ENCODE measurements around the gene ACOT6. TPM values are rescaled to one million over a fixed set of nuclear protein-coding genes. Genes with fewer than 3 reads are reported as not detected.
A peak's percentile ranks its signal among the peaks of the same experiment; 100 is the strongest.

ACOT6 gene
- polyA plus RNA-seq, 3 donors: not detected

- no peak for DNase-seq
- Histone ChIP-seq H3K4me3 (replicated peaks in 1 of 3; ENCODE audit: low read depth in 2 of 3, low read length in 3 of 3) (peak within 1 kb of the TSS; percentile 49 to 81 (median 51)), H3K4me1 (ENCODE audit: control insufficient read depth in 1 of 2, insufficient read depth in 2 of 2, low read length in 2 of 2) (peaks cover 8 to 14% of the 10 kb centered on the region in 2 donors), H3K4me2 (replicated peaks; ENCODE audit: extremely low read depth, low read length, poor library complexity, severe bottlenecking) (peak within 1 kb of the TSS; percentile 86), H3K27ac (ENCODE audit: low read depth in 1 of 2, low read length in 2 of 2) (no peak within 1 kb of the TSS), H3K27me3 (ENCODE audit: control insufficient read depth in 2 of 2, insufficient read depth in 2 of 2, low read length in 2 of 2) (no peaks in the 10 kb centered on the region), H2AFZ (ENCODE audit: insufficient read depth, low read depth, low read length, poor library complexity, severe bottlenecking) (peak within 1 kb of the TSS; percentile 87), H4K20me1 (ENCODE audit: insufficient read depth, low read length) (no peaks in the 10 kb centered on the region), H3K79me2 (ENCODE audit: insufficient read depth, low read length) (no peaks in the 10 kb centered on the region), H3K36me3 (replicated peaks in 1 of 2; ENCODE audit: control insufficient read depth in 1 of 2, insufficient read depth in 2 of 2, low read length in 2 of 2) (no peaks in the 10 kb centered on the region), H3K9me3 (replicated peaks in 1 of 2; ENCODE audit: control insufficient read depth in 1 of 2, insufficient read depth in 1 of 2, low read length in 2 of 2) (no peaks in the 10 kb centered on the region), H3K9ac (ENCODE audit: insufficient read depth, low read length, poor library complexity, severe bottlenecking) (peak within 1 kb of the TSS; percentile 51)
- peaks cover 19 to 34% (median 25%) of the 10 kb centered on the region in 3 donors for H3K27me3 Mint-ChIP-seq (ENCODE audit: low read depth in 3 of 3)
- H3K4me1 Mint-ChIP-seq: peaks cover 15% of the 10 kb centered on the region
- H3K27ac Mint-ChIP-seq: no peak within 1 kb of the TSS
- no peaks in the 10 kb centered on the region for H3K36me3 Mint-ChIP-seq
- peaks cover 0 to 8% (median 6%) of the 10 kb centered on the region in 7 donors for H3K9me3 Mint-ChIP-seq
- intact Hi-C loops (cut with micrococcal nuclease): no loop called here
- H3K4me3 Mint-ChIP-seq: peak within 1 kb of the TSS; percentile 70 to 88
- 1% methylated on average over 89 of the region's 89 CpGs for WGBS (ENCODE audit: insufficient coverage)
- no peak for TF ChIP-seq CTCF (IDR thresholded peaks at IDR 0.05)
Observed at GRCh38 chr14:73591690-73592449, 20.4 kb upstream of the ACOT6 start, which contains the start of gene ACOT4. Gene ACOT4, plus strand, starts transcription at chr14:73591873. Its CDS starts 87 bp downstream, at chr14:73591960.

- Histone ChIP-seq H3K36me3 (replicated peaks in 1 of 2; ENCODE audit: control insufficient read depth in 1 of 2, insufficient read depth in 2 of 2, low read length in 2 of 2) (no peaks in the 10 kb centered on the region), H2AFZ (ENCODE audit: insufficient read depth, low read depth, low read length, poor library complexity, severe bottlenecking) (no peak overlapping the region), H3K4me3 (replicated peaks in 1 of 3; ENCODE audit: low read depth in 2 of 3, low read length in 3 of 3) (no peak overlapping the region), H3K9ac (ENCODE audit: insufficient read depth, low read length, poor library complexity, severe bottlenecking) (no peak overlapping the region), H3K4me1 (ENCODE audit: control insufficient read depth in 1 of 2, insufficient read depth in 2 of 2, low read length in 2 of 2) (peaks cover 8 to 14% of the 10 kb centered on the region in 2 donors), H3K27ac (ENCODE audit: low read depth in 1 of 2, low read length in 2 of 2) (no peak overlapping the region), H3K27me3 (ENCODE audit: control insufficient read depth in 2 of 2, insufficient read depth in 2 of 2, low read length in 2 of 2) (no peaks in the 10 kb centered on the region), H4K20me1 (ENCODE audit: insufficient read depth, low read length) (no peaks in the 10 kb centered on the region), H3K4me2 (replicated peaks; ENCODE audit: extremely low read depth, low read length, poor library complexity, severe bottlenecking) (no peak overlapping the region), H3K79me2 (ENCODE audit: insufficient read depth, low read length) (no peaks in the 10 kb centered on the region), H3K9me3 (replicated peaks in 1 of 2; ENCODE audit: control insufficient read depth in 1 of 2, insufficient read depth in 1 of 2, low read length in 2 of 2) (no peaks in the 10 kb centered on the region)
- no peak overlapping the region for H3K4me3 Mint-ChIP-seq
- no peak overlapping the region for H3K27ac Mint-ChIP-seq
- no peak for TF ChIP-seq CTCF (IDR thresholded peaks at IDR 0.05)
- peaks cover 0 to 8% (median 6%) of the 10 kb centered on the region in 7 donors for H3K9me3 Mint-ChIP-seq
- no peak for DNase-seq
- peaks cover 19 to 31% (median 20%) of the 10 kb centered on the region in 3 donors for H3K27me3 Mint-ChIP-seq (ENCODE audit: low read depth in 3 of 3)
- no CpG with 5 or more reads among the region's 9 CpGs for WGBS (ENCODE audit: insufficient coverage)
- intact Hi-C loops (cut with micrococcal nuclease): no loop called here
- no peaks in the 10 kb centered on the region for H3K36me3 Mint-ChIP-seq
- H3K4me1 Mint-ChIP-seq: peaks cover 9% of the 10 kb centered on the region
Observed at GRCh38 chr14:73594491-73594890, 17.8 kb upstream of the ACOT6 start.
